A549 (cell line): Measurements from ENCODE around the gene DNAJC5. TPM values are rescaled to one million over a fixed set of nuclear protein-coding genes. Genes with fewer than 3 reads are reported as not detected.

Experiments
- ATAC-seq, 2 experiments: fragments of 200-7000 bp in 1 of 2; fragments of >200 bp in 1 of 2; cut with Nextera tagmentation in 1 of 2; cut with Tn5 transposase in 1 of 2; 3 replicates each; pipeline versions ENCODE4 v1.8.0 to v1.9.1; 2018 to 2020; ENCODE audit warnings: mild to moderate bottlenecking in 1 of 2, moderate library complexity in 1 of 2
- CTCF ChIA-PET: fragments of 300-600 bp; sonication (Branson Sonifier 250); formaldehyde crosslinking; extraction: SDS; loops from one replicate; lab custom pipeline; 2021; ENCODE audit warnings: antibody characterized with exemption, inconsistent platforms; lab: Yijun Ruan, JAX
- POLR2A ChIA-PET: fragments of 350-600 bp; formaldehyde crosslinking; extraction: SDS; loops from one replicate; lab custom pipeline; 2021; ENCODE audit warnings: antibody characterized with exemption, inconsistent platforms; lab: Yijun Ruan, JAX
- DNase-seq, 2 experiments: peaks; one replicate each; pipeline versions ENCODE4 v3.0.0 to v3.0.0-alpha.2; 2011 to 2016; ENCODE audit warnings: low read depth in 1 of 2, low spot score in 1 of 2
- FAIRE-seq: peaks from 2 replicates; lab custom pipeline; 2011; peaks lifted over from hg19 to GRCh38; lab: Jason Lieb, UNC
- H3K27ac ChIP-seq, 2 experiments: fragments of >200 bp; sonication (Bioruptor Twin); formaldehyde crosslinking; 3 replicates each; pipeline ENCODE4 v1.5.1; 2016 to 2017
- H3K4me1 ChIP-seq: fragments of >200 bp; sonication (Bioruptor Twin); formaldehyde crosslinking; 3 replicates; pipeline ENCODE4 v1.6.1; 2016
- H3K4me2 ChIP-seq: fragments of >200 bp; sonication (Bioruptor Twin); formaldehyde crosslinking; 3 replicates; pipeline ENCODE4 v1.6.1; 2016
- H3K4me3 ChIP-seq: fragments of >200 bp; sonication (Bioruptor Twin); formaldehyde crosslinking; 3 replicates; pipeline ENCODE4 v1.5.1; 2016
- H3K9me3 ChIP-seq: fragments of >200 bp; sonication (Bioruptor Twin); formaldehyde crosslinking; 3 replicates; pipeline ENCODE4 v1.6.1; 2016
- BHLHE40 ChIP-seq: IDR thresholded peaks from 2 replicates; pipeline ENCODE4 v1.6.1; 2012; ENCODE audit warnings: low read depth, low read length, inconsistent platforms
- CBX2 ChIP-seq: fragments of 200-600 bp; sonication (generic); IDR thresholded peaks from 2 replicates; pipeline ENCODE4 v1.6.1; 2016; ENCODE audit warnings: low read depth, mild to moderate bottlenecking, borderline replicate concordance
- CBX8 ChIP-seq: fragments of 200-600 bp; sonication (generic); IDR thresholded peaks from 2 replicates; pipeline ENCODE4 v1.6.1; 2016
- CHD2 ChIP-seq: fragments of 150-350 bp; IDR thresholded peaks from 2 replicates; pipeline ENCODE4 v1.6.1; 2014; ENCODE audit warnings: low read length; ENCODE audit not compliant: partially characterized antibody
- EHMT2 ChIP-seq: fragments of 200-600 bp; sonication (generic); IDR thresholded peaks from 2 replicates; pipeline ENCODE4 v1.6.1; 2016; ENCODE audit warnings: antibody characterized with exemption, low read depth, mild to moderate bottlenecking, moderate library complexity
- ESRRA ChIP-seq: fragments of 150-350 bp; IDR thresholded peaks from 2 replicates; pipeline ENCODE4 v1.6.1; 2014; ENCODE audit warnings: mild to moderate bottlenecking, low read length, borderline replicate concordance
- FOSL2 ChIP-seq, 2 experiments: fragments of 450-650 bp in 1 of 2; fragments of >200 bp in 1 of 2; sonication (Bioruptor Twin) in 1 of 2; formaldehyde crosslinking; IDR thresholded peaks; 2 replicates each; pipeline versions ENCODE4 v1.5.0 to v1.6.1; 2016 to 2020; ENCODE audit warnings: mild to moderate bottlenecking in 1 of 2, moderate library complexity in 1 of 2
- FOXS1 ChIP-seq: fragments of 250-450 bp; sonication (Bioruptor Pico); IDR thresholded peaks from 2 replicates; pipeline ENCODE4 v1.5.0; 2020; ENCODE audit warnings: mild to moderate bottlenecking, moderate library complexity
- GATA3 ChIP-seq: IDR thresholded peaks from 2 replicates; pipeline ENCODE4 v1.6.1; 2012; ENCODE audit warnings: borderline replicate concordance
- HDAC2 ChIP-seq: fragments of 200-600 bp; sonication (generic); IDR thresholded peaks from 2 replicates; pipeline ENCODE4 v1.6.1; 2016
- MAFK ChIP-seq: fragments of 450-650 bp; IDR thresholded peaks from 2 replicates; pipeline ENCODE4 v1.6.1; 2014; ENCODE audit not compliant: partially characterized antibody
- MYC ChIP-seq: IDR thresholded peaks from 2 replicates; pipeline ENCODE4 v1.6.1; 2012; ENCODE audit warnings: mild to moderate bottlenecking, inconsistent platforms, low read length, improper control_type of control experiment, borderline replicate concordance
- NR3C1 ChIP-seq: fragments of >200 bp; sonication (Bioruptor Twin); formaldehyde crosslinking; IDR thresholded peaks from 3 replicates; pipeline ENCODE4 v1.6.1; 2017
- POLR2A ChIP-seq: IDR thresholded peaks from 2 replicates; pipeline ENCODE4 v1.6.1; 2012; ENCODE audit warnings: mild to moderate bottlenecking, low read length
- RAD21 ChIP-seq, 2 experiments: fragments of >200 bp in 1 of 2; sonication (Bioruptor Twin) in 1 of 2; formaldehyde crosslinking in 1 of 2; IDR thresholded peaks in 1 of 2; conservative IDR thresholded peaks in 1 of 2; 2 replicates in 1 of 2; 3 replicates in 1 of 2; pipeline ENCODE4 v1.6.1; 2012 to 2018; ENCODE audit warnings: inconsistent platforms in 1 of 2
- RNF2 ChIP-seq: fragments of 200-600 bp; sonication (generic); IDR thresholded peaks from 2 replicates; pipeline ENCODE4 v1.6.1; 2016; ENCODE audit warnings: low read depth, mild to moderate bottlenecking, antibody characterized with exemption, moderate library complexity, borderline replicate concordance
- TFCP2L1 ChIP-seq: fragments of 250-450 bp; sonication (Bioruptor Pico); IDR thresholded peaks from 2 replicates; pipeline ENCODE4 v1.5.0; 2021; ENCODE audit warnings: mild to moderate bottlenecking
- ZC3H11A ChIP-seq: fragments of 450-650 bp; IDR thresholded peaks from 2 replicates; pipeline ENCODE4 v1.6.1; 2014; ENCODE audit warnings: antibody characterized with exemption, mild to moderate bottlenecking
- ZNF302 ChIP-seq: fragments of 250-450 bp; sonication (Bioruptor Pico); IDR thresholded peaks from 2 replicates; pipeline ENCODE4 v1.9.0; 2021; ENCODE audit warnings: inconsistent platforms, mild to moderate bottlenecking, moderate library complexity
- WGBS: methylation state at CpG from one replicate; pipeline ENCODE4 v1.1.6; 2017; ENCODE audit errors: missing lambda C conversion rate; 5-methylcytosine and 5-hydroxymethylcytosine counted together
- polyA plus RNA-seq, 4 experiments: library from polyadenylated mRNA; depleted of rRNA in 3 of 4; stranded (reverse); fragments of >200 nt; fragmentation: RNase III in 1 of 4; extraction: RNeasy Plus Mini Kit Qiagen cat#74134 plus additional on column Dnase treatment in 1 of 4; gene quantifications; 2 replicates in 3 of 4; 3 replicates in 1 of 4; pipeline ENCODE4 v1.2.3, GENCODE V29; 2011 to 2017
- TF ChIP-seq, protein P1 (sequence below): IDR thresholded peaks from 2 replicates; pipeline ENCODE4 v1.6.1; 2012
- TF ChIP-seq, protein P2 (sequence below): fragments of 150-350 bp; IDR thresholded peaks from 2 replicates; pipeline ENCODE4 v1.6.1; 2014; ENCODE audit warnings: low read depth, mild to moderate bottlenecking, low read length

The DNAJC5 gene
- polyA plus RNA-seq, 2 of the 4 experiments (the other 2 are of a cell fraction): 20.4 to 23.2 TPM

DNA sequence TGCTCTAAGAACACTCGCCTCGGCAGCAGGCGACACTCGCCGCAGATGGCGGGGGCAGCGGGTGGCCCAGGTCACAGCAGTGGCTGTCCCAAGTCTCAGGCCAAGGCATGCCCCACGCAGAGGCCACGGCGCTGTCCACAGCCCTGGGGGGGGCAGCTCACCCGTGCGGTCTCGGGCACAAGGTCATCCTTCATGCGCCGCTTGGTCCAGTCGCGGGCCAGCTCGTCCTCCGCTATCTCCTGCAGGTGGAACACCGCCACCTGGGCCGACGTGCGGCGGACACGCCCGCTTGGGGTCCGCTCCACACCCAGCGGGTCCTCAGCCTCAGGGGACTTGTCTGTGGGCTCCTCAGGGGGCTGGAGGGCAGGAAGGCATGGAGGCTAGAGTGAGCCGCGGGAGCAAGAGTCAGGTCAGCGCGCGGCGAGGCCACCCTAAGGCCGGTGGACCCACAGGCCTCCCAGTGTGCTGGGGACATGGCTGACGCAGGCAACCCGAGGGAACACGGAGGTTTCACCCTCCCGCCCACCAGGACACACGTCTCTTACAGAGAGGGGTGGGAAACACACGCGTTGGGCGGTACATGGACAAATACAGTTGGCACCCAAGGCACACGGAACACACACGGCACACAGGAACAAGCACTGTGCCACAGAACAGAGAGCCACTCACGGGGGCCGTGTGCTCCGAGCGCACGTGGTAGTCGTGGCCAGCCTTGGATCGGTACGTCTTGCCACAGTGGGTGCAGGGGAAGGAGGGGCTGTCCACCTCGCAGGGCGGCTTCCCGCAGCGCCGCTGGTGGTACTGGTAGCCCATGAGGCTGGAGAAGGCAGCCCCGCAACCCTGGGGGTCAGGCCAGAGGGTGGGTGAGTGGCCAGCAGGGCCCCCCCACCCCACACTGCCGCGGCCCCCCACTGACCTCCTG lies 67.8 kb downstream of the DNAJC5 start:
- DNase-seq: no peak
- POLR2A ChIA-PET: interaction anchor here (2.2 kb wide), 1 partner anchor 18 kb away, joined by 6 read pairs; the partner anchor contains the start of gene PRPF6
- H3K4me3 ChIP-seq: no peak overlapping the region
- CTCF ChIA-PET: interaction anchor here (0.9 to 4.6 kb wide), 4 partner anchors 12 to 425 kb away, joined by 3 to 44 read pairs (median 6); partner anchors contain the start of genes PRPF6 and PTK6
- TF ChIP-seq POLR2A (no peak), NR3C1 (no peak), CBX8 (no peak), CHD2 (no peak), CBX2 (no peak)
- no peak overlapping the region for H3K27ac ChIP-seq
- 96% methylated on average over 45 of the region's 61 CpGs for WGBS
- ATAC-seq: no peak
- no peak overlapping the region for H3K4me2 ChIP-seq
- peaks cover 4% of the 10 kb centered on the region for H3K4me1 ChIP-seq
- H3K9me3 ChIP-seq: no peaks in the 10 kb centered on the region
- no peak for FAIRE-seq

DNA sequence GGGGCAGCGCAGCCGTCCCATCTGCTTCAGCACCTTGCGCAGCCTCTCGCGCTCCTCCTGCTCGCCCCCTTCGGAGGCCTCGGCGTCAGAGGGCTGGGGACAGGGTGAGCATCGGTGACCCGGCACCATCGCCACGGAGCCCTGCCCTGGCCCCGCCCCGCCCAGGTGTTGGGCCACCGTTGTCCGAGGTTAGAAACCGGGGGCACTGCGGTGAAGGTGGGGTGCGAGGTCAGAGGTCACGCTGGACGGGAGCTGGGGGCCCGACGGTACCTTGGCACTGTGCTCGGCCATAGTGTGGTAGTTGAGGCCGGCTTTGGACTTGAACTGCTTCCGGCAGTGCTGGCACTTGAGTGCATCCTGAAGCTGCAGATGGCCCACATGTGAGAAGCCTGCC lies 68.4 kb downstream of the DNAJC5 start:
- no peak for FAIRE-seq
- CTCF ChIA-PET: interaction anchor here (0.9 to 4.6 kb wide), 2 partner anchors 11 to 426 kb away, joined by 5 to 44 read pairs; no protein-coding TSS in a partner anchor
- H3K4me3 ChIP-seq: no peak overlapping the region

DNA sequence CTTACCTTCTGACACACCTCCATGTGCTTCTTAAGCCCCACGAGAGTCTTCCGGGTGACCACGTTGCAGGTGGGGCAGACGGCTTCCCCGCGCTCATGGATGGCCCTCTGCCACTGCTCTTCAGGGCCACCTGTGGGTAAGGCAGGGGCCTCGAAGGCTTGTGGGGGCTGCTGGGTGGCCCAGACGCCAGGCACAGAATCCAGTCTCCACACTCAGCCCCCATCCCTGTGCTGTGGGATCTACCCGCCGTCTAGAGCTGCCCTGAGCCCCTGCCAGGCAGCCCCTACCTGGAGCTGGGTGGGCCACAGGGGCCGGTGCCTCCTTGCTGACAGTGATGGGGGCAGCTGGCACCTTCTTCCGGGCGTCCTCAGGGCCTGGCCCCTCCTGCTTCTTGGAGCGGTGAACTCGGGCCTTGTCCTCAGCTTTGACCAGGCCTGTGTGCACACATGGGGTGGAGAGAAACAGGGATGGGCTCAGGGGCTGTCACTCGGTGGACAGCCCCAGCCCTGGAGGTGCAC lies 68.9 kb downstream of the DNAJC5 start:
- Histone ChIP-seq H3K9me3 (no peaks in the 10 kb centered on the region), H3K4me3 (no peak overlapping the region), H3K4me1 (peaks cover 6% of the 10 kb centered on the region; the same call in 2 of the 3 replicates), H3K4me2 (no peak overlapping the region), H3K27ac (no peak overlapping the region)
- CTCF ChIA-PET: interaction anchor here (0.6 to 4.6 kb wide), 3 partner anchors 10 to 426 kb away, joined by 3 to 44 read pairs (median 5); partner anchors contain the start of gene PRPF6
- POLR2A ChIA-PET: no interaction called here
- FAIRE-seq (no peak), ATAC-seq (no peak), DNase-seq (no peak)
- TF ChIP-seq ZNF302 (CRISPR knock-in tag): no peak
- TF ChIP-seq, protein P1, sequence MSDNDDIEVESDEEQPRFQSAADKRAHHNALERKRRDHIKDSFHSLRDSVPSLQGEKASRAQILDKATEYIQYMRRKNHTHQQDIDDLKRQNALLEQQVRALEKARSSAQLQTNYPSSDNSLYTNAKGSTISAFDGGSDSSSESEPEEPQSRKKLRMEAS: no peak
- no peak for TF ChIP-seq FOSL2 (IDR thresholded peaks at IDR 0.05)
- no peak for TF ChIP-seq FOSL2 (CRISPR knock-in tag; IDR thresholded peaks at IDR 0.05)
- no peak for TF ChIP-seq RNF2
- no peak for TF ChIP-seq GATA3
- no peak for TF ChIP-seq RAD21 (conservative IDR thresholded peaks at IDR 0.05 in 1 of 2, IDR thresholded peaks at IDR 0.05 in 1 of 2)
- TF ChIP-seq ZC3H11A: no peak
- no peak for TF ChIP-seq TFCP2L1 (CRISPR knock-in tag)
- TF ChIP-seq ESRRA: no peak
- no peak for TF ChIP-seq NR3C1
- TF ChIP-seq FOXS1 (CRISPR knock-in tag): no peak
- WGBS: 90% methylated on average over 8 of the region's 16 CpGs

More for the DNA sequence above, 68.4 kb downstream of the DNAJC5 start:
- no peak for DNase-seq
- Histone ChIP-seq H3K4me1 (peaks cover 1% of the 10 kb centered on the region; the same call in 2 of the 3 replicates), H3K9me3 (no peaks in the 10 kb centered on the region), H3K27ac (no peak overlapping the region), H3K4me2 (no peak overlapping the region)
- 95% methylated on average over 21 of the region's 27 CpGs for WGBS
- TF ChIP-seq NR3C1 (no peak), BHLHE40 (no peak), ZC3H11A (no peak), TFCP2L1 (CRISPR knock-in tag) (no peak), EHMT2 (no peak), FOSL2 (IDR thresholded peaks at IDR 0.05) (no peak), FOSL2 (CRISPR knock-in tag; IDR thresholded peaks at IDR 0.05) (no peak), ZNF302 (CRISPR knock-in tag) (no peak), RAD21 (conservative IDR thresholded peaks at IDR 0.05 in 1 of 2, IDR thresholded peaks at IDR 0.05 in 1 of 2) (no peak), MYC (no peak), MAFK (no peak), HDAC2 (no peak), CBX2 (no peak)
- TF ChIP-seq, protein P2, sequence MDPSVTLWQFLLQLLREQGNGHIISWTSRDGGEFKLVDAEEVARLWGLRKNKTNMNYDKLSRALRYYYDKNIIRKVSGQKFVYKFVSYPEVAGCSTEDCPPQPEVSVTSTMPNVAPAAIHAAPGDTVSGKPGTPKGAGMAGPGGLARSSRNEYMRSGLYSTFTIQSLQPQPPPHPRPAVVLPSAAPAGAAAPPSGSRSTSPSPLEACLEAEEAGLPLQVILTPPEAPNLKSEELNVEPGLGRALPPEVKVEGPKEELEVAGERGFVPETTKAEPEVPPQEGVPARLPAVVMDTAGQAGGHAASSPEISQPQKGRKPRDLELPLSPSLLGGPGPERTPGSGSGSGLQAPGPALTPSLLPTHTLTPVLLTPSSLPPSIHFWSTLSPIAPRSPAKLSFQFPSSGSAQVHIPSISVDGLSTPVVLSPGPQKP: no peak
- POLR2A ChIA-PET: no interaction called here
- ATAC-seq: no peak
